GM19240 (cell line): ENCODE data around the gene HORMAD2.
"Not testable (repeated sequence)": the region's sequence is repeated elsewhere in the genome, so short reads cannot be mapped to it uniquely, and the experiment has no call there.

Experiments used
- DNase-seq: peaks from one replicate; pipeline ENCODE4 v3.0.0; 2011; ENCODE audit warnings: low spot score; ENCODE audit not compliant: insufficient read length

Gene HORMAD2

GRCh38 chr22:30056015-30056414, 24.2 kb upstream of the HORMAD2 start:
- DNase-seq = no peak

- no peak for DNase-seq
These were observed 22.9 kb upstream of the HORMAD2 start for GRCh38 chr22:30057375-30057774.

GRCh38 chr22:30059346-30060020, 20.8 kb upstream of the HORMAD2 start:
- DNase-seq = not testable (repeated sequence)

- not testable (repeated sequence) for DNase-seq
These were observed 19.2 kb upstream of the HORMAD2 start for GRCh38 chr22:30061094-30061493.

GRCh38 chr22:30062259-30062658, 18.0 kb upstream of the HORMAD2 start:
- no peak for DNase-seq

- DNase-seq = no peak
These were observed 17.3 kb upstream of the HORMAD2 start for GRCh38 chr22:30062950-30063349.

- DNase-seq = no peak
These were observed 16.1 kb upstream of the HORMAD2 start for GRCh38 chr22:30064172-30064571.

- DNase-seq = no peak
These were observed 6.5 kb upstream of the HORMAD2 start for GRCh38 chr22:30073743-30074142.

- no peak for DNase-seq
These were observed 6.1 kb upstream of the HORMAD2 start for GRCh38 chr22:30074147-30074546.

- no peak for DNase-seq
These were observed 5.3 kb upstream of the HORMAD2 start for GRCh38 chr22:30074994-30075393.

GRCh38 chr22:30077279-30077880, 2.9 kb upstream of the HORMAD2 start:
- DNase-seq = no peak

- no peak for DNase-seq
These were observed 1.6 kb upstream of the HORMAD2 start for GRCh38 chr22:30078320-30079311.

GRCh38 chr22:30080805-30081204, 541 bp downstream of the HORMAD2 start:
- DNase-seq = no peak

GRCh38 chr22:30086496-30086895, 6.2 kb downstream of the HORMAD2 start:
- no peak for DNase-seq

- DNase-seq = not testable (repeated sequence)
These were observed 6.8 kb downstream of the HORMAD2 start for GRCh38 chr22:30087037-30087436.

- no peak for DNase-seq
These were observed 7.3 kb downstream of the HORMAD2 start for GRCh38 chr22:30087611-30088010.

GRCh38 chr22:30088468-30088867, 8.2 kb downstream of the HORMAD2 start:
- DNase-seq = no peak

GRCh38 chr22:30089655-30089974, 9.4 kb downstream of the HORMAD2 start:
- no peak for DNase-seq

- DNase-seq = no peak
These were observed 12.4 kb downstream of the HORMAD2 start for GRCh38 chr22:30092686-30093085.

- DNase-seq = no peak
These were observed 14.5 kb downstream of the HORMAD2 start for GRCh38 chr22:30094804-30095203.

GRCh38 chr22:30097861-30098260, 17.6 kb downstream of the HORMAD2 start:
- DNase-seq = no peak

- not testable (repeated sequence) for DNase-seq
These were observed 20.5 kb downstream of the HORMAD2 start for GRCh38 chr22:30100770-30101169.
